SK-N-MC (cell line): Measurements from ENCODE around the gene SAPCD2.
"Not testable (repeated sequence)": the region's sequence is repeated elsewhere in the genome, so short reads cannot be mapped to it uniquely, and the experiment has no call there.

Source experiments
- DNase-seq: peaks from one replicate; pipeline ENCODE4 v3.0.0-alpha.2; 2011; ENCODE audit warnings: low read depth, low spot score
- H3K27ac ChIP-seq: fragments of 200-600 bp; sonication (generic); 2 replicates; pipeline ENCODE4 v1.5.1; 2016; ENCODE audit warnings: mixed run types
- H3K36me3 ChIP-seq: fragments of 200-600 bp; sonication (generic); 2 replicates; pipeline ENCODE4 v1.6.1; 2017; ENCODE audit warnings: antibody characterized with exemption, low read length, mixed read lengths; ENCODE audit not compliant: insufficient read depth
- H3K4me3 ChIP-seq: fragments of 200-600 bp; sonication (generic); 2 replicates; pipeline ENCODE4 v1.5.1; 2016
- H3K9ac ChIP-seq: fragments of 200-600 bp; sonication (generic); 2 replicates; pipeline ENCODE4 v1.8.0; 2017; ENCODE audit warnings: mixed run types, mixed read lengths; ENCODE audit not compliant: insufficient read length
- H3K9me3 ChIP-seq: fragments of 200-600 bp; sonication (generic); 2 replicates; pipeline ENCODE4 v1.6.1; 2017; ENCODE audit warnings: low read depth, mild to moderate bottlenecking, antibody characterized with exemption, low read length, moderate library complexity, mixed read lengths
- EZH2 ChIP-seq: fragments of 200-600 bp; sonication (generic); IDR thresholded peaks from one replicate; pipeline ENCODE4 v1.6.1; 2017; ENCODE audit warnings: antibody characterized with exemption
- FOXP2 ChIP-seq: optimal IDR thresholded peaks from 2 replicates; pipeline ENCODE3; 2011; ENCODE audit warnings: mild to moderate bottlenecking, moderate library complexity; ENCODE audit not compliant: insufficient read depth; ENCODE audit errors: extremely low read length, control extremely low read depth
- POLR2AphosphoS5 ChIP-seq: IDR thresholded peaks from 2 replicates; pipeline ENCODE4 v1.6.1; 2012; ENCODE audit warnings: mild to moderate bottlenecking, low read depth, low read length, borderline replicate concordance

SAPCD2 gene

DNA sequence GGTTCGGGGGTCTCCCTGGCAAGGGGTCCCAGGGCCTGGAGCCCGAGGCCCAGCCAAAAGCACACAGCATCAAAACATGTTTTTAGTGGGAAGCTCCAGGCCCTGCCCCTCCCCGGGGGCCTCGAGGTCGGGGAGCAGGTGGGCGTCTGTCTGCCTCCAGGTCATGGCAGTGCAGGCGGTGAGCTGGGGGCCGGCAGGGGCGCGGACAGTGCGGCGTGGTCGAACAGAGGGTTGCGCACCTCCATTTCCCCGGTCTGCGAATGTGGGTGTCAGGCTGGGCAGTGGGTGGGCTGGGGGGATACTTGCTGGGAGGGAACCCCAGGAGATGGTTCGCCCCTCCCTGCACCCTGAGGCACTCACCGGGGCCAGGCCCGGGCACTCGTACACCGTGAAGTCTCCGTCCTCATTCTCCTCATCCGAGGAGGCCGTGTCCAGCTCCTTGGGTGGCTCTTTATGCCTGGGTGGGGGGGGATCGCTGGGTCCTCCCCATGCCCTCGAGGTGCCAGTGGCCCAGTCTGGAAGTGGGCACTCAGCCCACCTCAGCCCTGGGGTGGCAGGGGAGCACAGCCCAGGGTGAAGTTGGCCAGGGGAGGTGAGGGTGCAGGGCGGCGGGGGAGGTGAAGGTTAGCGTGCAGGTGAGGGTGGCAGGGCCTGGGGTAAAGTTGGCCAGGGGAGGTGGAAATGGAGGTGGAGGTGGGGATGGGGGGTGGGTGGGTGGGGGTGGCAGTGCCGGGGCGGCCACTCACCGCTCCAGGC is 30.6 kb downstream of the SAPCD2 start:
- no peak for DNase-seq
- H3K4me3 ChIP-seq = no peak overlapping the region
- peaks cover 6% of the 10 kb centered on the region; the same call in 1 of the 2 replicates for H3K36me3 ChIP-seq
- H3K27ac ChIP-seq = no peak overlapping the region
- TF ChIP-seq POLR2AphosphoS5 (no peak), EZH2 (no peak), FOXP2 (no peak)
- no peak overlapping the region for H3K9ac ChIP-seq
- no peaks in the 10 kb centered on the region for H3K9me3 ChIP-seq

DNA sequence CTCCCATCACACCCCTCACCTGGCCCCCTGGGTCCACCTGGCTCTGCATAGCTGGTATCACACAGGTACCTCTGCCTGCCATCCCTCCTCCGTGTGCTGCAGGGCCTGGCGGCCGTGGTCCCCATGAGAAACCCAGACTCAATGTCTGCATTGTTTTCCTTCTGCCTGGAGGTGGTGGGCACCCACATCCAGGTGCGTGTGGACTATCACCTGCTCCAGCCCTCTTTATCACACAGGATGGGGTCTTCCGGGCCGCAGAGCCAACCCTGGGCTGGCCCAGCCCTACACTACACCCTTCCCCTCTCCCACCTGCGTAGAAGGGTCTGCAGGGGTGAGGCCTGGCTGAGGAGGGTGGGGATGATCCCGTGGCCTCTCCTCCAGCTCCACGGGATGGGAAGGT is 31.4 kb downstream of the SAPCD2 start:
- Histone ChIP-seq H3K36me3 (peaks cover 6% of the 10 kb centered on the region; the same call in 1 of the 2 replicates), H3K9ac (no peak overlapping the region), H3K27ac (no peak overlapping the region), H3K9me3 (no peaks in the 10 kb centered on the region), H3K4me3 (no peak overlapping the region)
- no peak for DNase-seq
- TF ChIP-seq EZH2 (no peak), POLR2AphosphoS5 (no peak), FOXP2 (no peak)

DNA sequence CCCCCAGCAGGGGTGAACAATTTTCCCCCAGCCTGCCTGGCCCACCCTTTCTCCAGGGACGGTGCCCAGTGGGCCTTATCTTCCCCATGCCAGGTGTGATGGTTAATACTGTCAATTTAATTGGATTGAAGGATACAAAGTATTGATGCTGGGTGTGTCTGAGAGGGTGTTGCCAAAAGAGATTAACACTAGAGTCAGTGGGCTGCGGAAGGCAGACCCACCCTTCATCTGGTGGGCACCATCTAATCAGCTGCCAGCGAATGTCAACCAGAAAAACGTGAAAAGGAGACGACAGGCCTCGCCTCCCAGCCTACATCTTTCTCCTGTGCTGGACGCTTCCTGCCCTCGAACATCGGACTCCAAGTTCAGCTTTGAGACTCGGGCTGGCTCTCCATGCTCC is 32.9 kb downstream of the SAPCD2 start:
- Histone ChIP-seq H3K27ac (no peak overlapping the region), H3K9ac (no peak overlapping the region), H3K4me3 (no peak overlapping the region), H3K36me3 (peaks cover 6% of the 10 kb centered on the region; the same call in 1 of the 2 replicates), H3K9me3 (no peaks in the 10 kb centered on the region)
- no peak for TF ChIP-seq FOXP2
- no peak for TF ChIP-seq POLR2AphosphoS5
- no peak for TF ChIP-seq EZH2
- no peak for DNase-seq

DNA sequence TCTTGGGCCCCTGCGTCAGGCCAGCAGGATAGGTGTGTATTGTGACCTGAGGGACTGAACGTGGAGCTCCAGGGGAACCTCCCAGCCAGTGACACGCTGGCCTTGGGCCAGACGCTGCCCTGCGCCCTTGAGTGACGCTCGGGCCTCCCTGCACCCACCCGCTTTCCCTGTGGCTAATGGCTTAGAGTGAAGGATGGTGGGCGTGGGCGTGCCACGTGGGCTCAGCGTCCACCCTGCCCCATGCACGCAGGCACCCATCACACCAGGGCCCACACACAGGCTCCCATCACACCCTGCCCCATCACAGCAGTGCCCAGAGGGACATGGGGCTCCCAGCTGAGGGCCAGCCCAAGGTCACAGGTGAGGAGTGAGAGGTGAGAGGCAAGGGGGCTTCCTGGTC is 33.3 kb downstream of the SAPCD2 start:
- Histone ChIP-seq H3K9ac (no peak overlapping the region), H3K36me3 (peaks cover 6% of the 10 kb centered on the region; the same call in 1 of the 2 replicates), H3K27ac (no peak overlapping the region), H3K9me3 (no peaks in the 10 kb centered on the region), H3K4me3 (no peak overlapping the region)
- TF ChIP-seq FOXP2 = no peak
- TF ChIP-seq EZH2 = no peak
- no peak for TF ChIP-seq POLR2AphosphoS5
- DNase-seq = no peak

DNA sequence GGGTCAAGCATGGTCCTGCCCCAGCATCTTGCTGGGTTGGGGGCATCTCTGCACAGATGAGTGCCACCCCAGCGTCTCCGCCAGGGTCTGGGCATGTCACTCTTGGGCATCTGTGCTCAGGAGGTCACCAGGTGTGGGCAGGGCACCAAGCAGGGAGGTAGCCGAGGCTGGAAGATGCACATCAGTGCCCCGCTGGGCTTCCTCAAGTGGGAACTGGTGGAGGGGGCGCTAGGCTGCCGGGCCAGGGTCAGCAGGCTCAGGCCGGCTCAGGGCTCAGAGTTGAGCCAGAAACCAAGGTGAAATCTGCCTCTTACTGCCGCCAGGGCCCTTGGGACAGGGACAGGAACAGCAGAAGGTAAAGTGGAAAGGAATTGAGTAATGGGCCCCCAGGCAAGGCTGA is 34.4 kb downstream of the SAPCD2 start:
- no peak for DNase-seq
- Histone ChIP-seq H3K9ac (no peak overlapping the region), H3K27ac (no peak overlapping the region), H3K4me3 (no peak overlapping the region), H3K36me3 (peaks cover 6% of the 10 kb centered on the region; the same call in 1 of the 2 replicates), H3K9me3 (no peaks in the 10 kb centered on the region)
- TF ChIP-seq EZH2 (no peak), FOXP2 (no peak), POLR2AphosphoS5 (no peak)

DNA sequence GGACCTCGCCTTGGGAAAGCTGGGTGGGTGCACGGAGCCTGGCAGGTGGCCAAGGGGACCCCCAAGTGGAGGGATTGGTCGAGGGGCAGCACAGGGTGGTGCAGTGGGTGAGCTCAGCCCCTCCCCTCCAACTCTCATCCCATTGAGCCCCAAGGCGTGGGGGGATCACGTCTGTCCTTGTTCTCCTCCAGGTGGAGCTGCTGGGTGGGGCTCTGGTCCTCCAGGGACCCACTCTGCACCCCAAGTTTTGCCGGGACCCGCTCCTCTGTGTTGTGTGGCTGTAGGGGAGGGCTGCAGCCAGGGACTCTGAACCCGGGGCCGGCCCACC is 34.9 kb downstream of the SAPCD2 start:
- Histone ChIP-seq H3K9ac (no peak overlapping the region), H3K27ac (no peak overlapping the region), H3K36me3 (peaks cover 6% of the 10 kb centered on the region; the same call in 1 of the 2 replicates), H3K4me3 (no peak overlapping the region), H3K9me3 (no peaks in the 10 kb centered on the region)
- TF ChIP-seq EZH2 (no peak), FOXP2 (no peak), POLR2AphosphoS5 (no peak)
- DNase-seq = no peak

DNA sequence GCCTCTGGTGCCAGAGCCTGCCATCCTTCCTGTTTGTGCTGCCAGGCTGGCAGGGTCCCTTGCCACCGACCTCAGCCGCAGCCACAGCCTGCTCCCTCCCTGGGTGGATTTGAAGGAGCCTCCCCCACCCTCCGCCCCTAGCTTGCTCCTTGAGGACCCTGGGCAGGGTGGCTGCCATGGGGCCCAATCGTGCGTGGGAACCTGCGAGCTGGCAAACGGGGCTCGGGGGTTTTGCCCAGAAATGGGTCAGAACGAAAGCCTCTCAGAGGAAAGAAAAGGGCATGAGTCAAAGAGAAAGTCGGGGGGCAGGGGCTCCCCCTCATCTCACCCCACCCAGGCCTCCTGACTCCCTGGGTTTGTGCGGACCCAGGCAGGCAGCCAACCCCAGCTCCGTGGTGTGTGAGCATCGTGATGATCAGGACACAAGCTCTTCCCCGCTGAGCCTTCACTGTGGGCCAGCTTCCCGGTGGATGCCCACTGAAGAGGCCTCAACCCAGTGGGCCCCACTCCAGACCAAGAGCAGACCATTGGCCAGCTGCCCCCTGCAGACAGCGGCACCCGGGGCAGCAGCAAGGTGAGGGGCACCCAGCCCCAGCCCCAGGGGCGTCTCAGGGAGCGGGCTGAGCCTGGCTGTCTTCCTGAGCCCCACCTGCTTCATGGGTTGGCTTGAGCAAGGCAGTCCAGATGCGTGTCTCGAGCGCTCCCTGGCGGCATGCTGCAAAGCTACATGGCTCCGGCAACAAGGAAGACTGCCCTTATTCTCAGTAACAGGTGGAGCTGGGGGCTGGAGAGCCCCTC is 35.4 kb downstream of the SAPCD2 start:
- Histone ChIP-seq H3K9me3 (no peaks in the 10 kb centered on the region), H3K36me3 (peaks cover 6% of the 10 kb centered on the region; the same call in 1 of the 2 replicates), H3K4me3 (peak overlapping the region; percentile 42; the same call in 1 of the 2 replicates), H3K9ac (no peak overlapping the region), H3K27ac (no peak overlapping the region)
- TF ChIP-seq POLR2AphosphoS5 = no peak
- TF ChIP-seq FOXP2 = peak; percentile 46
- peak; percentile 58 for DNase-seq

DNA sequence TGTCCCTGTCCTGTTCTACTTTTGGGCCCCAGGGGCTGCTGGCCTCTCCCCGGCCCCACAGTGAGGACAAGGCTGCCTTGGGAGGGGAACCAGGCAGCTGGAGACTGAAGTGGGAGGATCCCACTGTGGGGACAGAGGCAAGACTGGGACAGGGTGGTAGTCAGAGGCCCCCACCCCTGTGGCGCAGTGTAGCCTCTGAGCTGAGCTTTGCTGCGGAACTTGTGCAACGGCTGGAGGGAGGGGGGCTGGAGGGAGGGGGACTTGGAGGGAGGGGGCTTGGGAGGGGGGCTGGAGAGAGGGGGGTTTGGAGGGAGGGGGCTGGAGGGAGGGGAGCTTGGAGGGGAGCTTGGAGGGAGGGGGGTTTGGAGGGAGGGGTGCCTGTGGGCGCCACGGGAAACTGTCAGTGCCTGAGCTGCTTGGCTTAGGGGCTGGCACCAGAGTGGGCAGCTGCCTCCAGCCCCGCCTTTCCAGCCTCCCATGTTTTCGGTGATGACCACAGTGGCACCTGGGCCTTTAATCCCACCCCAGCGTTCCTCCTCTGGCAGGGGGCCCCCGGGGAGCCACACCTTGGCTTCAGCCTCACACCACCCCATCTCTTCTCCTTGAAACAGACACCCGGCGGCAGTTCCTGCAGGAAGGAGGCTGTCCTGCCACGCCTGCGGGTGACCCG is 36.2 kb downstream of the SAPCD2 start:
- peaks cover under 1% of the 10 kb centered on the region; the same call in 1 of the 2 replicates for H3K36me3 ChIP-seq
- TF ChIP-seq FOXP2 (no peak), EZH2 (no peak), POLR2AphosphoS5 (no peak)
- no peak overlapping the region for H3K4me3 ChIP-seq

DNA sequence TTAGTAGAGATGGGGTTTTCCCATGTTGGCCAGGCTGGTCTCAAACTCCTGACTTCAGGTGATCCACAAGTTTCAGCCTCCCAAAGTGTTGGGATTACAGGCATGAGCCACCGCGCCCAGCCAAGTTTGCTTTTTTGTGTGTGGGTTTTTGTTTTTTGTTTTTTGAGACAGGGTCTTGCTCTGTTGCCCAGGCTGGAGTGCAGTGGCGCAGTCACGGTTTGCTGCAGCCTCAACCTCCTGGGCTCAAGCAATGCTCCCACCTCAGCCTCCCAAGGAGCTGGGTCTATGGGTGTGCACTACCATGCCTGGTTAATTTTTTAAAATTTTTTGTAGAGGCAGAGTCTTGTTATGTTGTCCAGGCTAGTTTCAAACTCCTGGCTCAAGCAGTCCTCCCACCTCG is 36.9 kb downstream of the SAPCD2 start:
- not testable (repeated sequence) for H3K9me3 ChIP-seq, H3K27ac ChIP-seq, H3K9ac ChIP-seq, H3K36me3 ChIP-seq, DNase-seq, H3K4me3 ChIP-seq

More for the DNA sequence above, 36.2 kb downstream of the SAPCD2 start:
- no peaks in the 10 kb centered on the region for H3K9me3 ChIP-seq
- no peak overlapping the region for H3K27ac ChIP-seq
- no peak overlapping the region for H3K9ac ChIP-seq
- DNase-seq = no peak
